NCI-H748 treated with DMSO at 0.1 percent for 48 hours (cell line): ENCODE results near the gene NDUFB1.
A peak's percentile ranks its signal among the peaks of the same experiment; 100 is the strongest.

ENCODE experiments used
- DNase-seq: peaks from one replicate; lab custom pipeline; 2025; lab: John Stamatoyannopoulos, UW

NDUFB1 gene

GRCh38 chr14:92093320-92093719, 28.2 kb downstream of the NDUFB1 start:
- DNase-seq: peak; percentile 21

GRCh38 chr14:92088494-92088893, 33.0 kb downstream of the NDUFB1 start:
- DNase-seq: no peak

- DNase-seq: no peak
Observed at GRCh38 chr14:92074555-92074954, 47.0 kb downstream of the NDUFB1 start.
